Left renal pelvis (tissue), 4 donors: ENCODE results near the gene TRAPPC5. TPM values are rescaled to one million over a fixed set of nuclear protein-coding genes. Genes with fewer than 3 reads are reported as not detected.
"Not testable (repeated sequence)": the region's sequence is repeated elsewhere in the genome, so short reads cannot be mapped to it uniquely, and the experiment has no call there.

Experiments
- DNase-seq, 4 donors: peaks; one replicate each; pipeline ENCODE4 v3.0.0-alpha.2; 2013; ENCODE audit warnings: low read depth in 4 of 4, low spot score in 3 of 4
- polyA plus RNA-seq, 4 donors: library from polyadenylated mRNA; unstranded; fragments of 120-200 nt; gene quantifications; one replicate each; pipeline ENCODE4 v1.2.1, GENCODE V29; 2013; ENCODE audit not compliant: insufficient read length in 4 of 4

TRAPPC5 gene
- polyA plus RNA-seq, result 10 to 100 TPM; 34.1 to 65.4 (median 41.0) TPM

GRCh38 chr19:7680606-7681339, at the start of gene TRAPPC5:
TRAPPC5 (plus strand) TSS chr19:7680833; CDS start chr19:7682254, 1,421 bp downstream.
- DNase-seq, result peak; percentile 62 to 82 (median 77)

GRCh38 chr19:7631577-7631976, 49.1 kb upstream of the TRAPPC5 start:
- no peak for DNase-seq

GRCh38 chr19:7632340-7633203, 48.1 kb upstream of the TRAPPC5 start:
- no peak for DNase-seq

- no peak for DNase-seq
Observed at GRCh38 chr19:7633698-7634097, 46.9 kb upstream of the TRAPPC5 start, which contains the start of gene PCP2. PCP2 (minus strand) TSS chr19:7633719; CDS start chr19:7633457, 262 bp downstream.

GRCh38 chr19:7635670-7636069, 45.0 kb upstream of the TRAPPC5 start:
- no peak for DNase-seq

GRCh38 chr19:7636317-7636690, 44.3 kb upstream of the TRAPPC5 start:
- DNase-seq, result no peak

- DNase-seq, result peak in 3 of 4 donors; percentile 36 to 47 (median 44)
Observed at GRCh38 chr19:7636691-7637373, 43.8 kb upstream of the TRAPPC5 start, which contains the start of gene STXBP2. STXBP2 (plus strand) TSS chr19:7637110; CDS start chr19:7637150, 40 bp downstream.

GRCh38 chr19:7637374-7638256, 43.0 kb upstream of the TRAPPC5 start:
- DNase-seq, result no peak

- no peak for DNase-seq
Observed at GRCh38 chr19:7638802-7639465, 41.7 kb upstream of the TRAPPC5 start.

- no peak for DNase-seq
Observed at GRCh38 chr19:7639863-7640348, 40.7 kb upstream of the TRAPPC5 start.

- no peak for DNase-seq
Observed at GRCh38 chr19:7640803-7641202, 39.8 kb upstream of the TRAPPC5 start.

GRCh38 chr19:7641290-7642276, 39.0 kb upstream of the TRAPPC5 start:
- DNase-seq, result no peak

GRCh38 chr19:7642295-7643030, 38.2 kb upstream of the TRAPPC5 start:
- no peak for DNase-seq

- DNase-seq, result no peak
Observed at GRCh38 chr19:7643031-7643415, 37.6 kb upstream of the TRAPPC5 start.

- DNase-seq, result not testable (repeated sequence)
Observed at GRCh38 chr19:7643629-7644549, 36.7 kb upstream of the TRAPPC5 start.

GRCh38 chr19:7644550-7644877, 36.1 kb upstream of the TRAPPC5 start:
- DNase-seq, result no peak
